Stomach (tissue), 4 donors: Measurements from ENCODE around the gene ABCA7.

Experiments
- POLR2A ChIP-seq, 4 donors: fragments of 450-650 bp; IDR thresholded peaks; one replicate each; pipeline ENCODE4 v1.6.1; 2016; ENCODE audit warnings: antibody characterized with exemption in 4 of 4, control low read depth in 2 of 4, mild to moderate bottlenecking in 1 of 4, moderate library complexity in 1 of 4
- POLR2AphosphoS5 ChIP-seq, 3 donors: sonication (generic); formaldehyde crosslinking; IDR thresholded peaks; one replicate each; pipeline ENCODE4 v1.6.1; 2016; ENCODE audit warnings: antibody characterized with exemption in 3 of 3
- TF ChIP-seq, protein P1 (sequence below), 7 experiments: fragments of 450-650 bp in 4 of 7; fragments of 200-600 bp in 3 of 7; sonication (generic) in 3 of 7; IDR thresholded peaks; one replicate each; pipeline ENCODE4 v1.5.1; 2016 to 2019; ENCODE audit warnings: antibody characterized with exemption in 7 of 7, control low read depth in 2 of 7, mild to moderate bottlenecking in 1 of 7

DNA sequence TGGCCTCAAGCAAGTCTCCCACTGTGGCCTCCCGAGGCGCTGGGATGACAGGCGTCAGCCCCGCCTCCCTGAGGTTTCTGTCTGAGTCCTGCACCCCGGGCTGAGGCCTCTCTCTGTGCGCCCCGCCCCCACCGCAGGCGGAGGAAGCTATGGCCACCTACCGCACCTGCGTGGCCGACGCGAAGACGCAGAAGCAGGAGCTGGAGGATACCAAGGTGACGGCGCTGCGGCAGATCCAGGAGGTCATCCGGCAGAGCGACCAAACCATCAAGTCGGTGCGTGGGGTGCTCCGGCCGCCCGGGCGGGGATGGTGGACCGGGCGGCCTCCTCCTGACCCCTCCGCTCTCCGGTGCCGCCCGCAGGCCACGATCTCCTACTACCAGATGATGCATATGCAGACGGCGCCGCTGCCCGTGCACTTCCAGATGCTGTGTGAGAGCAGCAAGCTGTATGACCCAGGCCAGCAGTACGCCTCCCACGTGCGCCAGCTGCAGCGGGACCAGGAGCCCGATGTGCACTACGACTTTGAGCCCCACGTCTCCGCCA is 39.7 kb downstream of the ABCA7 start:
- TF ChIP-seq POLR2A (IDR thresholded peaks at IDR 0.05) = no peak
- TF ChIP-seq, protein P1, sequence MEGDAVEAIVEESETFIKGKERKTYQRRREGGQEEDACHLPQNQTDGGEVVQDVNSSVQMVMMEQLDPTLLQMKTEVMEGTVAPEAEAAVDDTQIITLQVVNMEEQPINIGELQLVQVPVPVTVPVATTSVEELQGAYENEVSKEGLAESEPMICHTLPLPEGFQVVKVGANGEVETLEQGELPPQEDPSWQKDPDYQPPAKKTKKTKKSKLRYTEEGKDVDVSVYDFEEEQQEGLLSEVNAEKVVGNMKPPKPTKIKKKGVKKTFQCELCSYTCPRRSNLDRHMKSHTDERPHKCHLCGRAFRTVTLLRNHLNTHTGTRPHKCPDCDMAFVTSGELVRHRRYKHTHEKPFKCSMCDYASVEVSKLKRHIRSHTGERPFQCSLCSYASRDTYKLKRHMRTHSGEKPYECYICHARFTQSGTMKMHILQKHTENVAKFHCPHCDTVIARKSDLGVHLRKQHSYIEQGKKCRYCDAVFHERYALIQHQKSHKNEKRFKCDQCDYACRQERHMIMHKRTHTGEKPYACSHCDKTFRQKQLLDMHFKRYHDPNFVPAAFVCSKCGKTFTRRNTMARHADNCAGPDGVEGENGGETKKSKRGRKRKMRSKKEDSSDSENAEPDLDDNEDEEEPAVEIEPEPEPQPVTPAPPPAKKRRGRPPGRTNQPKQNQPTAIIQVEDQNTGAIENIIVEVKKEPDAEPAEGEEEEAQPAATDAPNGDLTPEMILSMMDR (IDR thresholded peaks at IDR 0.05) = no peak
- TF ChIP-seq POLR2AphosphoS5 (IDR thresholded peaks at IDR 0.05) = no peak
